Lower leg skin (tissue), 4 donors: ENCODE measurements around the gene ACKR1. TPM values are rescaled to one million over a fixed set of nuclear protein-coding genes. Genes with fewer than 3 reads are reported as not detected.
A peak's percentile ranks its signal among the peaks of the same experiment; 100 is the strongest.

ENCODE experiments used
- DNase-seq, 2 donors: peaks; one replicate each; pipeline ENCODE4 v3.0.0-alpha.2; 2019; ENCODE audit warnings: low spot score in 2 of 2
- H3K4me3 ChIP-seq: fragments of 200-600 bp; sonication (generic); 2 replicates; pipeline ENCODE4 v1.5.1; 2017; ENCODE audit warnings: mild to moderate bottlenecking, low read depth; ENCODE audit not compliant: poor library complexity, severe bottlenecking
- POLR2A ChIP-seq, 2 donors: fragments of 450-650 bp; IDR thresholded peaks; one replicate each; pipeline ENCODE4 v1.6.1; 2016 to 2017; ENCODE audit warnings: antibody characterized with exemption in 2 of 2, mild to moderate bottlenecking in 1 of 2, moderate library complexity in 1 of 2
- WGBS, 2 donors: methylation state at CpG; one replicate each; pipeline ENCODE4 v1.1.5; 2018; 5-methylcytosine and 5-hydroxymethylcytosine counted together
- intact Hi-C: fragments of 100-400 bp; cut with DNase I; formaldehyde crosslinking; loops from one replicate; pipeline ENCODE4 v1.15.0; 2023; ENCODE audit warnings: low total_unique reads
- total RNA-seq, 4 donors: library from RNA; depleted of rRNA; stranded (reverse); fragments of >200 nt; gene quantifications; one replicate each; pipeline ENCODE4 v1.1.0, GENCODE V29; 2016
- TF ChIP-seq, protein P1 (sequence below), 3 donors: fragments of 450-650 bp; IDR thresholded peaks; one replicate each; pipeline ENCODE4 v1.5.1; 2016; ENCODE audit warnings: antibody characterized with exemption in 3 of 3, mild to moderate bottlenecking in 3 of 3, moderate library complexity in 2 of 3

ACKR1 gene, protein sequence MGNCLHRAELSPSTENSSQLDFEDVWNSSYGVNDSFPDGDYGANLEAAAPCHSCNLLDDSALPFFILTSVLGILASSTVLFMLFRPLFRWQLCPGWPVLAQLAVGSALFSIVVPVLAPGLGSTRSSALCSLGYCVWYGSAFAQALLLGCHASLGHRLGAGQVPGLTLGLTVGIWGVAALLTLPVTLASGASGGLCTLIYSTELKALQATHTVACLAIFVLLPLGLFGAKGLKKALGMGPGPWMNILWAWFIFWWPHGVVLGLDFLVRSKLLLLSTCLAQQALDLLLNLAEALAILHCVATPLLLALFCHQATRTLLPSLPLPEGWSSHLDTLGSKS
- total RNA-seq = 100 to 1,000 TPM in 1 of 4 donors, 10 to 100 TPM in 3; 17.4 to 104 (median 46.9) TPM

DNA sequence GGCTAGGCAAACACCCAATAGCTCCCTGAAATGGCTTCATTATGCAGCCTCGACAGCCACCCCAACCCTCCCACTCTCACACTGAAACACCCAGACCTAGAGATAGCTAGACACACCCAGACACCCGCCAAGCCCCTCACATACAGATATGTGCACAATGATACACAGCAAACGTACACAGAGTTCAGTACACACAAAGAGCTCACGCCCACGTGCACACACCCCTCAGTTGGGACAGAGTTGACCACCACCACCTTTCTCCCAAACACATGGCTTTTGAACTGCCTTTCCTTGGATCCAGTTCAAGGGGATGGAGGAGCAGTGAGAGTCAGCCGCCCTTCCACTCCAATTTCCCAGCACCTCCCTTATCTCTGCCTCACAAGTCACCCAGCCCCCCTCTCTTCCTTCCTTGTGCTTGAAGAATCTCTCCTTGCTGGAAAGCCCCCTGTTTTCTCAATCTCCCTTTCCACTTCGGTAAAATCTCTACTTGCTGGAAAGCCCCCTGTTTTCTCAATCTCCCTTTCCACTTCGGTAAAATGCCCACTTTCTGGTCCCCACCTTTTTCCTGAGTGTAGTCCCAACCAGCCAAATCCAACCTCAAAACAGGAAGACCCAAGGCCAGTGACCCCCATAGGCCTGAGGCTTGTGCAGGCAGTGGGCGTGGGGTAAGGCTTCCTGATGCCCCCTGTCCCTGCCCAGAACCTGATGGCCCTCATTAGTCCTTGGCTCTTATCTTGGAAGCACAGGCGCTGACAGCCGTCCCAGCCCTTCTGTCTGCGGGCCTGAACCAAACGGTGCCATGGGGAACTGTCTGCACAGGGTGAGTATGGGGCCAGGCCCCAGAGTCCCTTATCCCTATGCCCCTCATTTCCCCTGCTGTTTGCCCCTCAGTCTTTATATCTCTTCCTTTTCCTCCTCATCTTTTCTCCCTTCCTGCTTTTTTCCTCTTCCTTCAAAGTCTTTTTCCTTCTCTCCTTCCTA, at the start of gene ACKR1:
ACKR1 (plus strand) TSS at position 715 of the 981 bp plus-strand sequence; CDS start at position 800, 85 bp downstream.
- 52 to 55% methylated on average over 13 of the region's 13 CpGs for WGBS, 2 donors
- no peak within 1 kb of the TSS for H3K4me3 ChIP-seq
- TF ChIP-seq POLR2A (IDR thresholded peaks at IDR 0.05) = no peak
- TF ChIP-seq, protein P1, sequence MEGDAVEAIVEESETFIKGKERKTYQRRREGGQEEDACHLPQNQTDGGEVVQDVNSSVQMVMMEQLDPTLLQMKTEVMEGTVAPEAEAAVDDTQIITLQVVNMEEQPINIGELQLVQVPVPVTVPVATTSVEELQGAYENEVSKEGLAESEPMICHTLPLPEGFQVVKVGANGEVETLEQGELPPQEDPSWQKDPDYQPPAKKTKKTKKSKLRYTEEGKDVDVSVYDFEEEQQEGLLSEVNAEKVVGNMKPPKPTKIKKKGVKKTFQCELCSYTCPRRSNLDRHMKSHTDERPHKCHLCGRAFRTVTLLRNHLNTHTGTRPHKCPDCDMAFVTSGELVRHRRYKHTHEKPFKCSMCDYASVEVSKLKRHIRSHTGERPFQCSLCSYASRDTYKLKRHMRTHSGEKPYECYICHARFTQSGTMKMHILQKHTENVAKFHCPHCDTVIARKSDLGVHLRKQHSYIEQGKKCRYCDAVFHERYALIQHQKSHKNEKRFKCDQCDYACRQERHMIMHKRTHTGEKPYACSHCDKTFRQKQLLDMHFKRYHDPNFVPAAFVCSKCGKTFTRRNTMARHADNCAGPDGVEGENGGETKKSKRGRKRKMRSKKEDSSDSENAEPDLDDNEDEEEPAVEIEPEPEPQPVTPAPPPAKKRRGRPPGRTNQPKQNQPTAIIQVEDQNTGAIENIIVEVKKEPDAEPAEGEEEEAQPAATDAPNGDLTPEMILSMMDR (IDR thresholded peaks at IDR 0.05) = no peak
- intact Hi-C loops = loop anchor here (5.0 kb wide), 1 partner anchor 42 kb away; no protein-coding TSS in a partner anchor
- no peak for DNase-seq

DNA sequence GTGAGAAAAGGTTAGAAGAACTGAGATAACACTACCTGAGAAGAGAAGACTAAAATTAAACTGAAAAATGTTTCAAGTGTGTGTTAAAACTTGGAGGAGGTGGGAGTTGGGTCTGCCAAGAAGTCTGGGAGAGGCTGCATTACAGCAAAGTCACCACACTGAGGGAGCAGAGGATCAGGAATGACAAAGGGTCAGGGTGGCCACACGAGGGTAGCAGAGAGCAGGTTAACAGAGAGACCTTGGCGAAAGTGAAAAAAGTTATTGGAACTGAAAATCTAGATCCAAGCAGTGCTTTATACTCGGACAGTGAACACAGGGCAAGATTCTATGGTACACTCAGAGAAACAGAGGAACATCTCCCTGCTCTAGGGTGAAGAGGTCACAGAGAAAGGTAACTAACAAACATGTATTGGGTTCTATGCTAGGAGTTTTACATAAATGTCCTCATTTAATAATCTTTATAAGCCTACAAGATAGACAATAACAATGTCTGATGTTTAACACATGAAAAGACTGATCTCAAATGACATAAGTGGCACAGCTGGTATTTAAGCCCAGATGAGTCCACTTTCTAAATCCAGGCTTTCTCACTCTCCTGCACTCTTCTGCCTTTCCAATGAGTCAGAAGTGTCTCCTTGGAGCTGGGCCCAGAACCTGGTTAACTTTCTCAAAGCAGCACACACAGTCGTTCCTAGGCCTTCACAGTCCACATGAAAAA, 43.5 kb upstream of the ACKR1 start:
- DNase-seq = peak; percentile 70 to 90
- intact Hi-C loops = loop anchor here (5.0 kb wide), 1 partner anchor 41 kb away; the partner anchor contains the start of gene ACKR1
- 1 to 2% methylated on average over 4 of the region's 4 CpGs for WGBS, 2 donors
- no peak overlapping the region for H3K4me3 ChIP-seq
- no peak for TF ChIP-seq POLR2A (IDR thresholded peaks at IDR 0.05)
- TF ChIP-seq, protein P1 (IDR thresholded peaks at IDR 0.05) = peak in 1 of 3 donors; percentile 98

DNA sequence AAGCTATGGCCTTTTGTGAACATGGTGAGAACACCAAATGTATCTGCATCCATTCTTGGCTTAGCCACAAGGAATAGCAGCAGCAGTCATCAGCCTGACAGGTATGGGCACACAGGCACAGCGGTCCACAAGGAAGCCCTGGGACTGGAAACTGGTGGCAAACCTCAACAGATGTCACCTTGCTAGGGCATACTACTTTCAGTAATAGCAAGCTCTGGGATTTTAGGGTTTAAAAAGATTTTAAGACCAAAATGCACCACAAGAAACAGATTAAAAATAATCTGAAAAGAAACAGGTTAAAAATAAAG, 43.0 kb upstream of the ACKR1 start:
- TF ChIP-seq POLR2A (IDR thresholded peaks at IDR 0.05) = no peak
- TF ChIP-seq, protein P1 (IDR thresholded peaks at IDR 0.05) = no peak
- no peak for DNase-seq
- intact Hi-C loops = loop anchor here (5.0 kb wide), 1 partner anchor 41 kb away; the partner anchor contains the start of gene ACKR1
- no peak overlapping the region for H3K4me3 ChIP-seq
- WGBS, 2 donors = 90 to 94% methylated on average over 1 of the region's 1 CpG

DNA sequence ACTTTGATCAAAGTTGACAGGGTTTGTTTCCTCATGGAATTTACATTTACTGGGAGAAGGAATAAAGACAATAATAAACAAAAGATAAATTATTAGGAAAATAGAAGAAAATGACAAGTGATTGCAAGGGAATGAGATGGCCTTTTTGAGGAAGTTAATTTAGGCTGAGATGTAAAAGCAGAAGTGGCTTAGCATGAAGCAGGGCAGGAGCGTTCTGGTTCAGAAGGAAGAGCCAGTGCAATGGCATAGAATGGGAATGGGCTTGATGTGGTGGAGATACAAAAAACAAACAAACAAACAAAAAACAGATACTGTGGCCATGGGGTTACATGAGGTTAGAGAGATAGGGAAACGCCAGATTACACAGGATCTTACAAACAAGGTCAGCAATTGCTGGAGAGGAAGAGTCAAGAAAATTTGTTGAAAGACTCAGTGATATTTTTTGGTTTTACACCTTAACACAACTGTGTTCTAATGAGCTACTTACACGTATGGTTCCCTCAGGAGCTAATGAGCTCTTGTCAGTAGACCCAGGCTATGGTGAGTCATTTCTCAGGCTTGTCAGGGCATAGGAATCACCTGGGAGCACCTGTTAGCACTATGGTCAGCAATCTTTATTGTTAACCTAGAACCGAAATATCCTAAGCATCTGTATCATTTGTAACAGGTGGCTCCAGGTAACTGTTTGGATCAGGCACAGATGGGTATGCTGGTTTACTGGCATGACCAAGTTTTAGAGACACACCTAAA, 42.0 kb upstream of the ACKR1 start:
- intact Hi-C loops = loop anchor here (5.0 kb wide), 1 partner anchor 40 kb away; the partner anchor contains the start of gene ACKR1
- 63 to 74% methylated on average over 4 of the region's 4 CpGs for WGBS, 2 donors
- no peak overlapping the region for H3K4me3 ChIP-seq
- TF ChIP-seq, protein P1 (IDR thresholded peaks at IDR 0.05) = no peak
- no peak for TF ChIP-seq POLR2A (IDR thresholded peaks at IDR 0.05)
- DNase-seq = no peak
